Activated CD8-positive, alpha-beta memory T cell treated with anti-CD3 and anti-CD28 coated beads, Interleukin-2, amount 50 U/mL, for 24 hours (primary cell): ENCODE measurements around the gene DPEP1.
"Not testable (repeated sequence)": the region's sequence is repeated elsewhere in the genome, so short reads cannot be mapped to it uniquely, and the experiment has no call there.

Experiments used
- DNase-seq: peaks from one replicate; pipeline ENCODE4 v3.0.0-alpha.2; 2020; ENCODE audit errors: extremely low read depth

DPEP1 gene

GRCh38 chr16:89619840-89620239 is 6.4 kb downstream of the DPEP1 start:
- DNase-seq, result no peak

GRCh38 chr16:89620406-89620841 is 7.0 kb downstream of the DPEP1 start:
- DNase-seq, result no peak

GRCh38 chr16:89621136-89621697 is 7.8 kb downstream of the DPEP1 start:
- DNase-seq, result no peak

GRCh38 chr16:89621698-89622409 is 8.4 kb downstream of the DPEP1 start:
- DNase-seq, result no peak

GRCh38 chr16:89623511-89624261 is 10.2 kb downstream of the DPEP1 start:
- no peak for DNase-seq

GRCh38 chr16:89624777-89625761 is 11.6 kb downstream of the DPEP1 start:
- DNase-seq, result no peak

GRCh38 chr16:89629827-89630610 is 16.6 kb downstream of the DPEP1 start:
- no peak for DNase-seq

GRCh38 chr16:89633064-89633631 is 19.7 kb downstream of the DPEP1 start:
- DNase-seq, result no peak

GRCh38 chr16:89634463-89635385 is 21.3 kb downstream of the DPEP1 start:
- DNase-seq, result not testable (repeated sequence)

- DNase-seq, result no peak
Measured at GRCh38 chr16:89636663-89637062, 23.2 kb downstream of the DPEP1 start.

- DNase-seq, result no peak
Measured at GRCh38 chr16:89637379-89637778, 23.9 kb downstream of the DPEP1 start.

GRCh38 chr16:89638455-89638854 is 25.0 kb downstream of the DPEP1 start:
- DNase-seq, result no peak

- DNase-seq, result no peak
Measured at GRCh38 chr16:89639385-89639784, 25.9 kb downstream of the DPEP1 start.

GRCh38 chr16:89641458-89642119 is 28.1 kb downstream of the DPEP1 start:
- no peak for DNase-seq

- DNase-seq, result no peak
Measured at GRCh38 chr16:89642574-89642973, 29.1 kb downstream of the DPEP1 start.

GRCh38 chr16:89643769-89644300 is 30.4 kb downstream of the DPEP1 start:
- DNase-seq, result no peak

GRCh38 chr16:89645122-89645521 is 31.7 kb downstream of the DPEP1 start:
- no peak for DNase-seq

- DNase-seq, result no peak
Measured at GRCh38 chr16:89646270-89646669, 32.8 kb downstream of the DPEP1 start.

GRCh38 chr16:89646906-89647305 is 33.5 kb downstream of the DPEP1 start:
- DNase-seq, result no peak
